Loucy (cell line): ENCODE measurements around the gene CELSR1.

Experiments used
- EZH2phosphoT487 ChIP-seq: fragments of 200-600 bp; IDR thresholded peaks from 2 replicates; pipeline ENCODE4 v1.6.1; 2018; ENCODE audit warnings: antibody characterized with exemption, mild to moderate bottlenecking, moderate library complexity, borderline replicate concordance
- TF ChIP-seq, protein P1 (sequence below): fragments of 200-600 bp; sonication (generic); conservative IDR thresholded peaks from 2 replicates; pipeline ENCODE4 v1.5.1; 2014; ENCODE audit warnings: mild to moderate bottlenecking, antibody characterized with exemption, low read length

DNA sequence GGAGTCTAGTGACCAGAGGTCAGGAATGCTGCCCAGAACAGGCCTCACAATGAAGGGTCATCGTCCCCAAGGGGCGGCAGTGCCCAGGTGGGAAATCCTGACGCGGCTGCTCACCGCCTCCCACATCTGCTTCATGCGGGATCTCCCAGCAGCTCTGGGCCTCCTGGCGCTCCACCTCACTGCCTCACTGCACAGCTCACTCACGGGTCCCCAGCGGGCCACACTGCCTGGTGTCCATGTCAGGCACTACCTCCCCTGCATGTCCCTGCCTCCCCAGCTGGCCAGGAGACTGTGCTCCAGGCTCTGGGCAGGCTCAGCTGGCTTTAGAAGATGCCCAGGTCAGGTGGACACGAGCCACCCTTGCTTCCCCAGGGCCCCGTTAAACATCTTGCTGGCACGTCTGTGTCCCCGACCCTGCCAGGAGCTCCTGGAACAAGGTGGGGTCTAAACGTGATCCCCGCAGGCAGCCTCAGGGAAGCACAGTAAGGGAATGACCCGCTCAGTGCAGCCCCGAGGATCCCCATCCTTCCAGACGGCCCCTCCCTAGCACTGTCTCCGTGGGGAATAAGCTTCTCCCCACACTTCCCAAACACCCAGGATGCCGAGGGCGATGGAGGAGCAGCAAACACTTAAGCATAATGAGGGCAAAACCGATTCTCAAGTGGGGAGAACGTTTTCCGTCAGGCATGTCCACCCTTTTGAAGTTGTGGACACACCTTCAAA, 108.7 kb downstream of the CELSR1 start:
- TF ChIP-seq, protein P1, sequence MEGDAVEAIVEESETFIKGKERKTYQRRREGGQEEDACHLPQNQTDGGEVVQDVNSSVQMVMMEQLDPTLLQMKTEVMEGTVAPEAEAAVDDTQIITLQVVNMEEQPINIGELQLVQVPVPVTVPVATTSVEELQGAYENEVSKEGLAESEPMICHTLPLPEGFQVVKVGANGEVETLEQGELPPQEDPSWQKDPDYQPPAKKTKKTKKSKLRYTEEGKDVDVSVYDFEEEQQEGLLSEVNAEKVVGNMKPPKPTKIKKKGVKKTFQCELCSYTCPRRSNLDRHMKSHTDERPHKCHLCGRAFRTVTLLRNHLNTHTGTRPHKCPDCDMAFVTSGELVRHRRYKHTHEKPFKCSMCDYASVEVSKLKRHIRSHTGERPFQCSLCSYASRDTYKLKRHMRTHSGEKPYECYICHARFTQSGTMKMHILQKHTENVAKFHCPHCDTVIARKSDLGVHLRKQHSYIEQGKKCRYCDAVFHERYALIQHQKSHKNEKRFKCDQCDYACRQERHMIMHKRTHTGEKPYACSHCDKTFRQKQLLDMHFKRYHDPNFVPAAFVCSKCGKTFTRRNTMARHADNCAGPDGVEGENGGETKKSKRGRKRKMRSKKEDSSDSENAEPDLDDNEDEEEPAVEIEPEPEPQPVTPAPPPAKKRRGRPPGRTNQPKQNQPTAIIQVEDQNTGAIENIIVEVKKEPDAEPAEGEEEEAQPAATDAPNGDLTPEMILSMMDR: no peak
- TF ChIP-seq EZH2phosphoT487: no peak
